ENCODE data around the gene SPTBN1. TPM values are rescaled to one million over a fixed set of nuclear protein-coding genes. Genes with fewer than 3 reads are reported as not detected.

The SPTBN1 gene
- total and polyA plus RNA-seq, 2 of the 13 experiments (the other 11 are each of a cell fraction or from before 2014, with no cell fraction given) = 123 to 299 TPM

DNA sequence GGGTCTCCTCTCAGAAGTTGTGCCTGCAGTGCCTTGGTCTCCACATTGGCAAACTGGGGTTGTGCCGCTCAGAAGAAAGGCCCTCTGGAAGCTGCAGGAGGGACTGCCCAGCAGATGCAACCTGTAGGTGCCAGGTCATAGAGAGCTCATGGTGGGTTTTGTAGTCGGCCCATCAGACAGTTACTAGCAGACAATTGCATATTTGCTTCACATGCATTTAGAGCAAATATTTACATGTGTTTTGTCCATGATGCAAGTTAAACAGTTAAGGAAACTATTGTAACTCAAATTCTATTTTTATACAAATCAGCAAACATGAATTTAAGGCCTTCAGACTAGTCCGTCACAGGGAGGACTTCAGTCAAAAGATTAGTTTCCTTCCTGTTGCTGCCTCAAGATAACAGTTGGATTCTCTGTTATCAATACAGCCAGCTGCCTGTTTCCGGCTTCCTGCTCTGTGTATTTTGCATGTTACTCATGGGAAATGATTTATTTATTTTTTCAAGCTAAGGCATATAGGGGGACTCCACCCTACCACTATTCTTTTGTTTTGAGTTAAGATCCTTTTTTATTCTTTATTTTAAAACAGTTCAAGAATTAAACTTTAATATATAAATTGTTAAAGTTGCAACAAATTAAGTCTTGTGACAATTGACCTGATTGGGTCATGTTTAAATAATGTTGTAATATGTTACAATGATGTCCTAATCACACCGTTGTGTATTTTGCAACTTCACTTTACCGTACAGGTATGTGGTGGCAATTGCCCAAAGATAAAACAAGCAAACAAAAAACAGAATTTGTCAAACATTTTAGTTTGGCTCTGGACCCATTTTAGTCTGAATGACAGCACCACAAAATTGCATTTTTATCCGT lies 133.5 kb downstream of the SPTBN1 start (continued):
- TF ChIP-seq, protein P1, sequence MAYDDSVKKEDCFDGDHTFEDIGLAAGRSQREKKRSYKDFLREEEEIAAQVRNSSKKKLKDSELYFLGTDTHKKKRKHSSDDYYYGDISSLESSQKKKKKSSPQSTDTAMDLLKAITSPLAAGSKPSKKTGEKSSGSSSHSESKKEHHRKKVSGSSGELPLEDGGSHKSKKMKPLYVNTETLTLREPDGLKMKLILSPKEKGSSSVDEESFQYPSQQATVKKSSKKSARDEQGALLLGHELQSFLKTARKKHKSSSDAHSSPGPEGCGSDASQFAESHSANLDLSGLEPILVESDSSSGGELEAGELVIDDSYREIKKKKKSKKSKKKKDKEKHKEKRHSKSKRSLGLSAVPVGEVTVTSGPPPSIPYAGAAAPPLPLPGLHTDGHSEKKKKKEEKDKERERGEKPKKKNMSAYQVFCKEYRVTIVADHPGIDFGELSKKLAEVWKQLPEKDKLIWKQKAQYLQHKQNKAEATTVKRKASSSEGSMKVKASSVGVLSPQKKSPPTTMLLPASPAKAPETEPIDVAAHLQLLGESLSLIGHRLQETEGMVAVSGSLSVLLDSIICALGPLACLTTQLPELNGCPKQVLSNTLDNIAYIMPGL (CRISPR knock-in tag; IDR thresholded peaks at IDR 0.05; ENCODE audit: borderline replicate concordance in 1 of 2, low read depth in 1 of 2) = peak; percentile 20 to 73; a peak in 2 of 4 replicates
- TF ChIP-seq IKZF4 (CRISPR knock-in tag; IDR thresholded peaks at IDR 0.05; ENCODE audit: borderline replicate concordance, low read depth, not compliant biosample characterization) (peak; percentile 31), RELA (CRISPR knock-in tag; IDR thresholded peaks at IDR 0.05) (no peak), ZNF34 (CRISPR knock-in tag; IDR thresholded peaks at IDR 0.05; ENCODE audit: borderline replicate concordance) (no peak), ZNF563 (CRISPR knock-in tag; IDR thresholded peaks at IDR 0.05) (no peak), TMF1 (CRISPR knock-in tag; IDR thresholded peaks at IDR 0.05; ENCODE audit: low read depth) (no peak), ARNTL (CRISPR knock-in tag; IDR thresholded peaks at IDR 0.05) (0 out of 2 replicates have a peak, but pooled peaks have one; percentile 64), REPIN1 (CRISPR knock-in tag; IDR thresholded peaks at IDR 0.05; ENCODE audit: borderline replicate concordance, low read depth) (0 out of 2 replicates have a peak, but pooled peaks have one; percentile 6), FOXJ3 (CRISPR knock-in tag; IDR thresholded peaks at IDR 0.05; ENCODE audit: borderline replicate concordance) (peak; percentile 95), RFXANK (CRISPR knock-in tag; IDR thresholded peaks at IDR 0.05) (no peak), ZNF598 (CRISPR knock-in tag; IDR thresholded peaks at IDR 0.05; ENCODE audit: borderline replicate concordance) (peak; percentile 71; the same call in 1 of the 2 replicates), ZNF160 (CRISPR knock-in tag; IDR thresholded peaks at IDR 0.05) (no peak), RAD51 (IDR thresholded peaks at IDR 0.05; ENCODE audit: borderline replicate concordance) (no peak), NCOA2 (CRISPR knock-in tag; IDR thresholded peaks at IDR 0.05) (peak; percentile 93), ZMYM2 (CRISPR knock-in tag; IDR thresholded peaks at IDR 0.05) (0 out of 2 replicates have a peak, but pooled peaks have one; percentile 13), XRCC5 (optimal IDR thresholded peaks at IDR 0.05; ENCODE audit: low read length) (peak; percentile 53), HOXA7 (CRISPR knock-in tag; IDR thresholded peaks at IDR 0.05) (no peak), ZSCAN25 (CRISPR knock-in tag; IDR thresholded peaks at IDR 0.05) (no peak; the same call in 1 of the 2 replicates), KDM3A (CRISPR knock-in tag; IDR thresholded peaks at IDR 0.05; ENCODE audit: low read depth) (0 out of 2 replicates have a peak, but pooled peaks have one; percentile 35), MED1 (CRISPR knock-in tag; IDR thresholded peaks at IDR 0.05) (peak; percentile 96), MEF2D (CRISPR knock-in tag; IDR thresholded peaks at IDR 0.05) (peak; percentile 99)
- TF ChIP-seq, protein P2, sequence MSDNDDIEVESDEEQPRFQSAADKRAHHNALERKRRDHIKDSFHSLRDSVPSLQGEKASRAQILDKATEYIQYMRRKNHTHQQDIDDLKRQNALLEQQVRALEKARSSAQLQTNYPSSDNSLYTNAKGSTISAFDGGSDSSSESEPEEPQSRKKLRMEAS (IDR thresholded peaks at IDR 0.05) = peak; percentile 52; the same call in 1 of the 2 replicates
- TF ChIP-seq, protein P3, sequence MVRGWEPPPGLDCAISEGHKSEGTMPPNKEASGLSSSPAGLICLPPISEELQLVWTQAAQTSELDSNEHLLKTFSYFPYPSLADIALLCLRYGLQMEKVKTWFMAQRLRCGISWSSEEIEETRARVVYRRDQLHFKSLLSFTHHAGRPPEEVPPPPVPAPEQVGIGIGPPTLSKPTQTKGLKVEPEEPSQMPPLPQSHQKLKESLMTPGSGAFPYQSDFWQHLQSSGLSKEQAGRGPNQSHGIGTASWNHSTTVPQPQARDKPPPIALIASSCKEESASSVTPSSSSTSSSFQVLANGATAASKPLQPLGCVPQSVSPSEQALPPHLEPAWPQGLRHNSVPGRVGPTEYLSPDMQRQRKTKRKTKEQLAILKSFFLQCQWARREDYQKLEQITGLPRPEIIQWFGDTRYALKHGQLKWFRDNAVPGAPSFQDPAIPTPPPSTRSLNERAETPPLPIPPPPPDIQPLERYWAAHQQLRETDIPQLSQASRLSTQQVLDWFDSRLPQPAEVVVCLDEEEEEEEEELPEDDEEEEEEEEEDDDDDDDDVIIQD (CRISPR knock-in tag; IDR thresholded peaks at IDR 0.05; ENCODE audit: low read depth) = peak; percentile 58; the same call in 1 of the 2 replicates
- TF ChIP-seq, protein P4, sequence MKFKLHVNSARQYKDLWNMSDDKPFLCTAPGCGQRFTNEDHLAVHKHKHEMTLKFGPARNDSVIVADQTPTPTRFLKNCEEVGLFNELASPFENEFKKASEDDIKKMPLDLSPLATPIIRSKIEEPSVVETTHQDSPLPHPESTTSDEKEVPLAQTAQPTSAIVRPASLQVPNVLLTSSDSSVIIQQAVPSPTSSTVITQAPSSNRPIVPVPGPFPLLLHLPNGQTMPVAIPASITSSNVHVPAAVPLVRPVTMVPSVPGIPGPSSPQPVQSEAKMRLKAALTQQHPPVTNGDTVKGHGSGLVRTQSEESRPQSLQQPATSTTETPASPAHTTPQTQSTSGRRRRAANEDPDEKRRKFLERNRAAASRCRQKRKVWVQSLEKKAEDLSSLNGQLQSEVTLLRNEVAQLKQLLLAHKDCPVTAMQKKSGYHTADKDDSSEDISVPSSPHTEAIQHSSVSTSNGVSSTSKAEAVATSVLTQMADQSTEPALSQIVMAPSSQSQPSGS (CRISPR knock-in tag; IDR thresholded peaks at IDR 0.05) = peak; percentile 73; the same call in 1 of the 2 replicates
- TF ChIP-seq, protein P5, sequence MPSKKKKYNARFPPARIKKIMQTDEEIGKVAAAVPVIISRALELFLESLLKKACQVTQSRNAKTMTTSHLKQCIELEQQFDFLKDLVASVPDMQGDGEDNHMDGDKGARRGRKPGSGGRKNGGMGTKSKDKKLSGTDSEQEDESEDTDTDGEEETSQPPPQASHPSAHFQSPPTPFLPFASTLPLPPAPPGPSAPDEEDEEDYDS (CRISPR knock-in tag; IDR thresholded peaks at IDR 0.05) = peak; percentile 79
